Central memory CD4-positive, alpha-beta T cell (primary cell): ENCODE results near the gene LPP.

ENCODE experiments used
- DNase-seq: peaks from one replicate; pipeline ENCODE4 v3.0.0; 2022

The LPP gene

GRCh38 chr3:188861842-188862744 is 708.1 kb downstream of the LPP start:
- DNase-seq = no peak

- DNase-seq = no peak
Measured at GRCh38 chr3:188863999-188864406, 710.0 kb downstream of the LPP start.

GRCh38 chr3:188867691-188868265 is 713.8 kb downstream of the LPP start:
- DNase-seq = no peak

GRCh38 chr3:188868803-188869202 is 714.8 kb downstream of the LPP start:
- no peak for DNase-seq

- no peak for DNase-seq
Measured at GRCh38 chr3:188869628-188870027, 715.7 kb downstream of the LPP start.

- no peak for DNase-seq
Measured at GRCh38 chr3:188870431-188870830, 716.5 kb downstream of the LPP start.

- no peak for DNase-seq
Measured at GRCh38 chr3:188874576-188874975, 720.6 kb downstream of the LPP start.

GRCh38 chr3:188875413-188875812 is 721.5 kb downstream of the LPP start:
- DNase-seq = no peak

GRCh38 chr3:188876370-188876769 is 722.4 kb downstream of the LPP start:
- DNase-seq = no peak

- DNase-seq = no peak
Measured at GRCh38 chr3:188877381-188877780, 723.4 kb downstream of the LPP start.

GRCh38 chr3:188878076-188878475 is 724.1 kb downstream of the LPP start:
- no peak for DNase-seq

- no peak for DNase-seq
Measured at GRCh38 chr3:188881954-188882641, 728.1 kb downstream of the LPP start.

GRCh38 chr3:188884299-188885043 is 730.5 kb downstream of the LPP start:
- no peak for DNase-seq

- no peak for DNase-seq
Measured at GRCh38 chr3:188888321-188889053, 734.5 kb downstream of the LPP start.

- no peak for DNase-seq
Measured at GRCh38 chr3:188889054-188889491, 735.1 kb downstream of the LPP start.

- DNase-seq = no peak
Measured at GRCh38 chr3:188890572-188891270, 736.8 kb downstream of the LPP start.

GRCh38 chr3:188899881-188900280 is 745.9 kb downstream of the LPP start:
- DNase-seq = no peak

GRCh38 chr3:188900421-188900951 is 746.5 kb downstream of the LPP start:
- no peak for DNase-seq

- DNase-seq = no peak
Measured at GRCh38 chr3:188901126-188901525, 747.2 kb downstream of the LPP start.

- DNase-seq = no peak
Measured at GRCh38 chr3:188901671-188902287, 747.8 kb downstream of the LPP start.

GRCh38 chr3:188904670-188905069 is 750.7 kb downstream of the LPP start:
- DNase-seq = no peak
